CD4-positive, alpha-beta T cell treated with Interferon alpha-2 for 1 hour (primary cell): ENCODE measurements around the gene MYO1G.
"Not testable (repeated sequence)": the region's sequence is repeated elsewhere in the genome, so short reads cannot be mapped to it uniquely, and the experiment has no call there.

ENCODE experiments used
- DNase-seq, 2 donors: peaks; one replicate each; pipeline ENCODE4 v3.0.0-alpha.2; 2020 to 2022

MYO1G gene

GRCh38 chr7:44999245-45000092 is 20.7 kb upstream of the MYO1G start:
- DNase-seq = peak; percentile 99

DNA sequence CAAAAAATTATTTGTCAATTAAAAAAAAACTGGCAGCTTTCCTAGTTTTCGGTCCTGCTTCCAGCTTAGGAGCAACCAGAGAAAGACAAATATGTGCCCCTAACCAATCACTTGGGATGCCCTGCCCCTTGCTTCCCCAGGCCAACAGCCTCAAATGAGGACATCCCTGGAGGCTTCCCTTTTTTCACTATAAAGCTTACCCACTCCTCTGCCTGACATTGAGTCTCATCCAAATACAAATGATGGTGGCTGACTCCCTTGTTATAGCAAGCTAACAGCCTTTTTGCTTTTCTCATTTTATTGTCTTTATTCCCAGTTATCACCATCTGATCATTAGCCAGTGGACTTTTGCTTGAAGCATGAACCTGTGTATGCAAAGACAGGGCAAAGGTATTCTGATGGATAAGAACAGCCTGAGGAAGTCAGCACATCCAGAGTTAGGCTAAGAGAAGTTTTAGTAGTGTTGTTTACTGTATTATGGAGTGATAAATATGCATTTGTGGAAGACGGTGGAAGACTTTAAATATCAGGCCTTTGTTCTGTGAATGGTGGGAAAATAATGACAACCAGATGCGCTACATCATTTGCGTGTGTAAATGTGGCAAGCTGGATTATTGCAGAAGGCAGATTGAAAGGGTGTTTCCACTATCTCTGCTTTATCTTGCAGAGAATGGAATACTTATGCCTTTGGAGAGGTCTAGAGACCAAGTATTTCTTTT is 19.5 kb upstream of the MYO1G start:
- no peak for DNase-seq

DNA sequence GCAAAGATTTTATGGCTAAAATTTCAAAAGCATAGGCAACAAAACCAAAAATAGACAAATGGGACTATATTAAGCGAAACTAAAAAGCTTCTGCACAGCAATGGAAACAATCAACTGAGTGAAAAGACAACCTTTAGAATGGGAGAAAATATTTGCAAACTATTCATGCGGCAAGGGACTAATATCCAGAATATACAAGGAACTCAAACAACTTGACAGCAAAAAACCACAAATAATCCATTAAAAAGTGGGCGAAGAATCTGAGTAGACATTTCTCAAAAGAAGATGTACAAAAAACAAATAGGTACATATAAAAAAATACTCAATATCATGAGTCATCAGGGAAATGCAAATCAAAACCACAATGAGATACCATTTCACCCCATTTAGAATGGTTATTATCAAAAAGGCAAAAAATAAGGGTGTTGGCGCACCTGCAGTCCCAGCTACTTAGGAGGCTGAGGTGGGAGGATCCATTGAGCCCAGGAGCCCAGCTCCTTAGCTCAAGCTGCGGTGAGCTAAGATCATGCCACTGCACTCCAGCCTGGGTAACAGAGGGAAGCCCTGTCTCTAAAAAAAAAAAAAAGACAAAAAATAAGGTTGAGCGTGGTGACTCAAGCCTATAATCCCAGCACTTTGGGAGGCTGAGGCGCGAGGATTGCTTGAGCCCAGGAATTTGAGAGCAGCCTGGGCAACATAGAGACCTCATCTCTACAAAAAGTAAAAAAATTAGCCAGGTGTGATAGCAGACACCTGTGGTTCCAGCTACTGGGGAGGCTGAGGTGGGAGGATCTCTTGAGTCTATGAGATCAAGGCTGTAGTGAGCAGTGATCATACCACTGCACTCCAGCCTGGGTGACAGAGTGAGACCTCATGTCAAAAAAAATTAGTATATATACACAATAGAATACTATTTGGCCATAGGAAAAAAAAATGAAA is 17.0 kb upstream of the MYO1G start:
- peak in 1 of 2 donors; percentile 56 for DNase-seq

DNA sequence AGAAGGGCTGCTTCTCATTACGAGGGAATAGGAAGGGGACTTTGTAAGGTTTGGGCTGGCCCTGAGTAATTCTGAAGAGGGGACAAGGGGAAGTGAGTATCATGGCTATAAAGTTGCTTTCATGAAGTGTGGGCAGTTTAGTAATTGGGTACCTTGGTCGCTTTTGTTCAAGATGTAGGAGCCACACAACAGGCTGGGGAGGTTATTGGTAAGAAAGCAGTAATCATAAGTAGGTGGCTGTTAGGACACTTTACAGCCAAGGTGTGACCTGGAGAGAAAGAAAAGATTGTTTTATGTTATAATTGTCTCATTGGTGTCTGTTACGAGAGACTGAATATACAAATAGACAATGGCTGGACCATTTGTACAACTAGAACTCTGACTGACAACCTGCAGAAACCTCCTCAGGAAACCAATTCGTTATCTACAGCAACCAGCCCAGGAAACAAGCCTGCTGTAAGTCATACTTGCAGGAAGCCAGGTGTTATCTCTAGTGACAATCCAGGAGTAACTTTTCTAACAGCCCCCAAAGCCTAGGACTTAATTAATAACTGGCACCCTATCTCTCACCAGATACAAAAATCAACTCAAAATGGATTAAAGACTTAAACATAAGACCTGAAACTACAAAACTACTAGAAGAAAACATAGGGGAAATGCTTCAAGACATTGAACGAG is 16.2 kb upstream of the MYO1G start:
- DNase-seq = peak in 1 of 2 donors; percentile 45

- not testable (repeated sequence) for DNase-seq
These were observed 13.4 kb upstream of the MYO1G start for GRCh38 chr7:44992004-44992795.

DNA sequence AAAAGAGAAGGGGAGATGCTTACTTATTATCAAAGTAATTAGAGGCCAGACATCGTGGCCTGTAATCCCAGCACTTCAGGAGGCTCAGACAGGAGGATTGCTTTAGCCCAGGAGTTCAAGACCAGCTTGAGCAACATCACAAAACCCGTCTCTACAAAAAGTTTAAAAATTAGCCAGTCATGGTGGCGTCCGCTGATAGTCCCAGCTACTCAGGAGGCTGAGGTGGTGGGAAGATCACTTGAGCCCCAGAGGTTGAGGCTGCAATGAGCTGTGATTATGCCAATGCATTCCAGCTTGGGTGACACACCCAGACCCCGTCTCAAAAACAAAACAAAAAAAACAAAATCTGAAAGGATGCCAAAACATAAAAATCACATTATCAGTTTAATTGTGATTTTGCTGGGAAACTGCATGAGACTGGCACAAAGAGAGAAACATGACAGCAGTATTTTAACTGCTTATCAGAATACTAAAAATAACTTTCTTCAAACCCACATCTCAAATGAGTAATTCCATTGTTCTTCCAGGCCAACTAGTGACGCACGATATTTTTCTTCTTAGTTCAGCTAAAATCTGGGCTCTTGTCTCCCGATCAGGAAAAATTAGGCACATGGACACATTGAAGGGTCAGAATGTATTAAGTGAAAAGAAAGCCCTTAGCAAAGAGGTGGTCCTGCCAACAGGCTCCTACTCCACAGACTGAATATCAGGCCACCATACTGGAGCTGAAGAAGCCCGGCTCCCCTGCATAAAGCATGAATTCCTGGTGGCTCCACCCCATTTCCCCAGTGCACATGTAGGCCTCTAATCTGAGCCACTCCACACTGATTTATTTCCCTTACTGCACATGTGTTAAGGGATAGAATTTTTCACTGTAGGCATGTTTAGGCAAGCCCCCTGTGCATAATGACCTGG is 11.6 kb upstream of the MYO1G start:
- DNase-seq = no peak

- DNase-seq = no peak
These were observed 10.3 kb upstream of the MYO1G start for GRCh38 chr7:44989132-44989531.

DNA sequence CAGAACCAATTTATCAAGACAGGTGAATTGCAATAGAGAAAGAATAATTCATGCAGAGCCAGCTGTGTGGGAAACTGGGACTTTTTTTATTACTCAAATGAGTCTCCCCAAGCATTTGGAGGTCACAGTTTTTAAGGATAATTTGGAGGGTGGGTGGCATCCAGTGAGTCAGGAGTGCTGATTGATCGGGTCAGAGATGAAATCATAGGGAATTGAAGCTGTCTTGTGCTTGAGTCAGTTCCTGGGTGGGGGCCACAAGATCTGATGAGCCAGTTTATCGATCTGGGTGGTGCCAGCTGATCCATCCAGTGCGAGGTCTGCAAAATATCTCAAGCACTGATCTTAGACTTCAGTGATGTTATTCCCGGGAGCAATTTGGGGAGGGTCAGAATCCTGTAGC is 9.9 kb upstream of the MYO1G start:
- DNase-seq = no peak

DNA sequence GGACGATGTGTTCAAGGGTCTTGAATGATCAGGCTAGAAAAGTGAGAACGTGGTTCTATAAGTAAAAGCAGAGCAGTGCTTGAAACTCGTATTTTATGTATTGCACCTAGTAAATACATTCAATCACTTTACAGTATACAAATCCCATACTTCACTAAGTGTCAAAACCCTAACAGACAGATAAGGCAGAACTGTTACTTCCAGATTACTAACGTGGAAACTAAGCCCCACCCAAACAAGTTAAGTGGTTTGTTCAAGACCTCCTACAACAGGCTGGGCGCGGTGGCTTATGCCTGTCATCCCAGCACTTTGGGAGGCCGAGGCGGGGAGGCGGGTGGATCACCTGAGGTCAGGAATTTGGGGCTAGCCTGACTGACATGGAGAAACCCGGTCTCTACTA is 9.2 kb upstream of the MYO1G start:
- DNase-seq = no peak

DNA sequence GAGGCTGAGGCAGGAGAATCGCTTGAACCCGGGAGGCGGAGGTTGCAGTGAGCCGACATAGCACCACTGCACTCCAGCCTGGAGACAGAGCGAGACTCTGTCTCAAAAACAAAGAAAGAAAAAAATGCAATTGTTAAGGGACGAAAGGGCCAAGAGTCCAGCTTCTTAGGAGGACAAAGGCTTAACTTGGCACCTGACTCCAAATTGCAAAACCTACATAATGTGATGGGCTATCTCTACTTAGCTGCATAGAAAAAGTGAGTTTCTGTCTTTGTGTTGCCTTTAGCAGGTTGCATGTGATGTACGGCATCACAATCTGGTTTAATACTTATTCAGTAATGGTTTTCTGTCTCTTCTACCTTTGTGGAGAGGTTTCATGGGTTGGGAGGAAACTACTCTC is 8.6 kb upstream of the MYO1G start:
- no peak for DNase-seq

DNA sequence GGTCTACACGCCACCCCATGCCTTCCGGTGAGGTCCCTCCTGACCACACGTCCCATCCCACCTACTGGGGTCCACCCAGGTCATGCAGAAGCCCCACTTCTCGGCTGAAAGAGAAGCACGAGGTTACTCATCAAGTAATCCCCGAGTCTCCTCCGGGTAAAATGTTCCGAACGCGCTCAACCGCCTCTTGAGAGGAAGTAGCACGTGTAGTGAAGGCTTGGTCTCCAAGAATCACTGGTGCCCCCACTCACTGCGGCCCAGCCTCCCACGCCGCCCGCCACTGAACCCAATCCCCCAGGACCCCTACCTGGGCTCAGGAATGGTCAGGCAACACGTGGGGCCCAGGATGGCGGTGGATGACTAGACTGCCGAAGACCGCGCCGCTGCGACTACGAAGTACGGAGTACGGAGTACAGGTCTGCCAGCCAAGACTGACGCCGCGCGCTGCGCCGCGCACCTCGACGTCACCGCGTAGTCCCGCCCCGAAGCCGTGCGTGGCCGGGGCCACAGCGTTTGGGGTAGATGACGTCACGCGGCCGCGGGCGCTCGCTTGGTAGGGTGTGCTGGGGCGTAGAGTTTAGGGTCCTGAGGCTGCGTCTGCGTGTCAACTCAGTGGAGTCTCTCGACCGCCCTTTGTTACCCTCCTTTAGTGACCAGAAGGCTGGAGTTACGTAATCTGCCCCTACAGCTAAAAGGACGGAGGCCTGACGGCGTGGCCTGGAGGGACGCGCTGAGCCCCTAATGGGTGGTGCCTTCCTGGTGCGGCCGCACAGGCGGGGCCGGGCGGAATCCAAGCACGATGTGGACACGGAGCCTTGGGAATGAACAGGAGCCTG is 7.6 kb upstream of the MYO1G start:
- DNase-seq = peak; percentile 94 to 95

GRCh38 chr7:44985900-44986217 is 7.0 kb upstream of the MYO1G start:
- no peak for DNase-seq

- DNase-seq = no peak
These were observed 6.3 kb upstream of the MYO1G start for GRCh38 chr7:44985033-44985695.

- DNase-seq = no peak
These were observed 5.6 kb upstream of the MYO1G start for GRCh38 chr7:44984478-44984758.

DNA sequence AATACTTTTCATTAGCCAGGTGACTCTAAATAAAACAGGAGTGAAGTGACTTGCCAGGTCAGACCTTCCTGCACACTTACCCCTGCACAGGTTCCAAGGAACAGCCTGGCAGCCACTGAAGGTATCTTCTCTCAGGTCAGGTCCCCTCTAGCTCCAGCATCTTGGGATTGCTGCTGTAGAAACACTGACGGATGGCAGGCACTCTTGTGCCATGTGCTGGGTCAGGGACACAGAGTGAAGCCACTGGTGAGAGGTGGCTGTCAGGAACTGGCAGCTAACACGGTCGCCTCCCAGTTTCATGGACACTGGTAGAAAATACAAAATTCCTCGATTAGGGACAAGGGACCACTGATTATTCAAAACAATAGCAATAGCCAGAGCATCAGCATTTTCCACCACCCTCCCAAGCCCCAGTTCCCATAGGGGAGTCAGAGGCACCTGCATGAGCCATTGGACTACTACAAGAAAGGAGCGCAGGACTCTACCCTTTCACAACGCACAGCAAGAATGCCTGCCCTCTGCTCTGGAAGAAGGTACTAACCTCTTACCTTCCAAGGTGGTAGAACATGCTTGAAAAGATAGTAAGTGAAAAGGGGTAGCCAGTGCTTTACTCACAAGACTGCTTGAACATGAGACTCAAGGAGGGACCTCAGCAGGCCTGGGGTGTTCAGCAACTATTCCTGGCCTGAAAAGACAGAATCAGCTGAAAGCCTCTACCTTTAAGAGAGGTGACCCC is 5.1 kb upstream of the MYO1G start:
- DNase-seq = no peak

- no peak for DNase-seq
These were observed 4.2 kb upstream of the MYO1G start for GRCh38 chr7:44982970-44983369.

DNA sequence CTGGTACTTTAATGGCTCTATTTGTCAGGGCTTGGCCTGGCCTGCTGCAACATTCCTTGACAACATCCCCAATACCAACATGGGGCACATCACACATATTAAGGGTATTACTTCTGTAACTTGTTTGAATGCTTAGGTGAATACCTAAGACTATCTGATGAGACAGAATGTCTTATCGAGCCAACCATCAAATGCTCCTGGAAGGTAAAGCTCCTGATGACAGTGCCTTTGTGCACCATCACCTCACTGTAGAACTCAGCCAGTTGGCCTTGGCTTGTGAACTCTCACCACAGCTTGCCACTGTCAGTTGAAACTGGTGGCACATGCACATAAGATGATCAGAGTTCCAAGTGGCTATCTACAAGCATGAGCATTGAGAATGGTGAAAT is 3.7 kb upstream of the MYO1G start:
- DNase-seq = no peak

- peak in 1 of 2 donors; percentile 40 for DNase-seq
These were observed 2.4 kb upstream of the MYO1G start for GRCh38 chr7:44981035-44981706.
